Activated naive CD4-positive, alpha-beta T cell treated with anti-CD3 and anti-CD28 coated beads, Interleukin-2, amount 50 U/mL, for 16 hours (primary cell): ENCODE measurements around the gene ANO2.

Experiments used
- DNase-seq: peaks from one replicate; pipeline ENCODE4 v3.0.0-alpha.2; 2020

ANO2 gene

DNA sequence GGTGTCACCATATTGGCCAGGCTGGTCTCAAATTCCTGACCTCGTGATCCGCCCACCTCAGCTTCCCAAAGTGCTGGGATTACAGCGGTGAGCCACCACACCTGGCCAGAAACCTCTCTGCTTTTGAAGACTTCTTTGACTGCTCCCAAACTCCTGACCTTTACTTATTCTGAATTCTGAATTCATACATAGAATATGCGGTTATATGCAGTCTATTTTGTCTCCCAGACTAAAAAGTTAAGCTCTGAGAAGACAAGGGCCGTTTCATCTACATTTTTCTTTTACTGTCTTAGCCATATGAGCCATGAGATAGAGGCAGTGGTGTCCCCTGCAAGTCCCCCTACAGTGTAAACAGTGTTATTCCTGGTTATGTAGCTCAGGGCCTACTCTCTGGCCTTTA, 333.9 kb downstream of the ANO2 start:
- no peak for DNase-seq

DNA sequence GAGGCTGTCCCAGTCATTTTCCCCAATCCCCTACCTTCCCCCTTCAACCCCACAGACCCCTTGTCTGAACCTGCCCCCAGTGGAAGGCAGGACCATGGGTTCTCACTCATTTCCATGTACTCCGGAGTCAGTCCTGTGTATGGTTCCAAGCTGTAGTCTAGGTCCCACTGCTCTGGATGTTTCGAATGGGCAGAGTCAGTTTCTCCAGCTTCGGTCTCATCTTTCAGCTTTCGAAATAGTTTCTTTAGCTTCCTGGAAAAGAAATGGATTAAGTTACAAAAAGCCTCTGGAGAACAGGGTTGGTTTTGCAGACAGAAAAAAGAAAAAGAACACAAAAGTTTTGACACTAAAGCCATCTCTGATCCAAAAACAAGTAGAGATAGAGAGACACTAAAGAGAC, 345.7 kb downstream of the ANO2 start:
- DNase-seq, result no peak

DNA sequence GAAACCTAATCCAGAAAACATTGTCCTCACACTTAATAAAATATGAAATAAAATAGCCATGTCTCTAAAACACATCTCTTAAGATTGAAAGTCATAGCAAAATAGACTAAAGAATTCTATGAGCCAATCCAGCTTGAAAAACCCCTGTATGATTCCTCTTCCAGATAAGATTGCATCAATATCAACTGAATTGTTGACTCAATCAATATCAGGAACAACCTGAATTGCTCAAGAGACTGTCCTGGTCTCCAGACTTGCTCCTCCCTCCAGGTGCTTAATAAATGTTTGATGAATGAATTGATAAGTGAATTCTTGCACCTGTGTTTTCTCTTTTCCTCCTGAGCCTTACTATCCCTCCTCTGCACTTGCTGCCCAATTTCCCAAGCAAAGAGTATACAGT, 351.1 kb downstream of the ANO2 start:
- no peak for DNase-seq

DNA sequence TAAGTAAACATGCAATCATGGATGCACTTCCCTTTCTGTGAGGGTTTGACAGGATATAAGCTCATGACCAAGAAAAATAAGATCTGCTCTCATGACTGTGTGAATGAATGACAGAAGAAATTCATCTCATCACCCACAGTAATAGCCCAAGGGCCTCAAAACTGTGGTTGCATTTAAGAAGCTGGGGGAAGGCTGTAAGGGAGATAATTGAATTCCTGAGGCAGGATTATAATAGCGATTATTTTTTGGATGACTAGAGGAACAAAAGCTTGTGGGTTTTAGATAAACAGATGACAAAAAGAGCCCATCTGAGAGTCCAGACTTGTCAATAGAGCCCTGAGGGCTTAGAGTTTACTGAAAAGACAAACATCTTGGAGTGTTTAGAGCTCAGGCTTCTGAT, 352.0 kb downstream of the ANO2 start:
- no peak for DNase-seq

DNA sequence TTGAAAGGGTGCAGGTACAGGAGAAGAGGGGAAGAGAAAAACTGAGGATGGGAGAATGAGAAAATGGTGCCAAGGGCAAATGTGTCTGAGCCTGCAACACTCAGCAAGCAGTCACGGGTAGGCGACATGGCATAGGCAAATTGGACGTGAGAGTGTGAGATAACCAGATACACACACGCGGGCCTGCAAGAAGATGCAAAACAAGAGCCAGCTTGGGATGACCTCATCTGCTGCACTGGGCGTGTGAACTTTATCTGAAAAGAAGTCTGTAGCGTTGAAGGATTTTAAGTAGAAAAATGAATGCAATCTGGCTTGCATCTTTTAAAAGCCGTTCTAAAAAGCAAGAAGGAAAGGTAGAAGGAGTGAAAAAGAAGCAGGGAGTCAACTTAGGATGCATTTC, 352.7 kb downstream of the ANO2 start:
- DNase-seq, result no peak

DNA sequence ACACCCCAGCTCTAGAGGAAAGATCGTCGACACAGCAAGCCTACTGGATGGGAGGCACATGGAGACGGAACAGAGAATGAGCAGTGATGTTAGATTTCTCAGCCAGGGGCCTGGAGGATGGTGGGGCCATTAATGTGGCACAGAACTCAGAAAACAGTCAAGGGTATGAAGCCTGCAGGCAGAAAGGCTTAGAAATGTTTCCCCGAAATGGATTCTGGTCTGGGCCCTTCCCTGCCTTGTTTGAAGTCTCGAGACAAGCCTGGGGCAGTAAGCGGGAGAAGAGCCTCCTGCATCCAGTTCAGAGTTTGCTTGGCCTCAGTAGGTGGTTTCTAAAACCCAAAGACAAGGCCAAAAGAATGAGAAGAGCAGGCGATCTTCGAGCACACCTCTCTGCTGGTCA, 354.7 kb downstream of the ANO2 start:
- DNase-seq, result no peak

DNA sequence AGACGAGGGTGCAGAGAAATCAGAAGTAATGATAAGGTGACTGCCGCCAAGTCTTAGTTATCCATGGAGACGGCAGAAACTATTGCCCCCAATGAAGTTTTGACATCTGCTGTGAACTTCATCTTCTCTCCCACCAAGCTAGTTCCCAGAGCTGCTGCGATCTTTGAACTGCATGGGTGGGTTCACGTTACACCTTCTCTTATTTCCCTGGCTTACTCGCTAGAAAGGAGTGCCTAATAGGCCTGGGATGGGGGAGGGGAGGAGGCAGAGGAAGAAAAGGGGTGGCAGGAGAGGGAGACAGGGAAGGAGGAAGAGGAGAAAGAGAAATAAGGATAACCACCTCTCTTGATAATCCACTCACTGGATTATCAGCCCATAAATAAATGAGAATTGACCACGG, 356.0 kb downstream of the ANO2 start:
- no peak for DNase-seq

DNA sequence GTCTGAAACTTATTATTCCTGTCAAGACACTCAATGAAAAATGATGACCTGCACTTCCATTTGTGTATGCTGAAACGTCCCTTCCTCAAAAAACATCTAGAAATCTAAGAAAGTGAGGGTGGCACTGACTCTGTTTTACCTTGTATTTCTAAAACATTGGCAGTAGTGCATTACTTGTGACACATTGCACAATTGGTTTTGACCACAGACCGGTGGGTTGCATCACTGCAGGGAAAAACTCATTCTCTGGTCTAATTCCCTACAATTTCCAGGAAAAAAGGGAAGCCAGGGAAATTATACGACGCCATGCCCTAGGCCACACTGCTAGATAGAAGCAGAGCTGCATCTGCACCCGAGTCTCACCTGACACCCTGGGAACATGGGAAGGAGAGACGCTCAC, 356.5 kb downstream of the ANO2 start:
- DNase-seq, result no peak

DNA sequence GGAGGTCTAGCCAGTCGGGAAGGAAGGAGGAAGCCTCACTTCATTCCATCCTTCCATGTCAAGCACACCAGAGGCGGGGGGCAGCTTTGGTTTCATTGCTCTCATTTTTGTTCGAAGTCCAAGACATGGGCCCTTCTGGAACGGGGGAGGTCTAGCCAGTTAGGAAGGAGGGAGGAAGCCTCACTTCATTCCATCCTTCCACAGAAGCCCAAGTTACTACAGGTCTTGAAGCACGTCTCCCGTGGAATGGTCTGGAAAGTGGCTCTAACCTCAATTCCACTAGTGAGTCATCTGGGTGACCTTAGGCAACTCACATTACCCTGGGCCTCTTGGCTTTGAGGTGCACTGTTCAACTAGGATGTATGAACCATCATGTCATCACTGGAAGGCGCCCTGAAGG, 356.9 kb downstream of the ANO2 start:
- no peak for DNase-seq

DNA sequence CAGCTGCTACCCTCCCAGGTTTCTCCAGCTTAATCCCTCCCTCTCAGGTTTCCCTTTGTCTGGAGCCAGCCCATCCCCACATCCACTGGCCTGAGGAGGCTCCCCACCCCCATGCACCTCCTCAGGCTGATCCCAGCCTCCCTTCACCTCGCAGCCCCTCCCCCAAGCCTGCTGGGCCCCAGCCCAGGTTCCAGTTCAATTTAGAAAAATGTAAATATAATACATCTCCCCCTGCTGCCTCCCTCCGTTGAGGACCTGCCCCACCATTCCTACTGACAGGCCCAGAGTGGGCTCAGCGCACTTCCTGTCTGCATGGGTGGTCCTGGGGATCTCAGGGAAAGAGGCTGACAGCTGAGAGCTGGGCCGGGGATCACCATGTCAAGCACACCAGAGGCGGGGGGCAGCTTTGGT, 357.3 kb downstream of the ANO2 start:
- no peak for DNase-seq

DNA sequence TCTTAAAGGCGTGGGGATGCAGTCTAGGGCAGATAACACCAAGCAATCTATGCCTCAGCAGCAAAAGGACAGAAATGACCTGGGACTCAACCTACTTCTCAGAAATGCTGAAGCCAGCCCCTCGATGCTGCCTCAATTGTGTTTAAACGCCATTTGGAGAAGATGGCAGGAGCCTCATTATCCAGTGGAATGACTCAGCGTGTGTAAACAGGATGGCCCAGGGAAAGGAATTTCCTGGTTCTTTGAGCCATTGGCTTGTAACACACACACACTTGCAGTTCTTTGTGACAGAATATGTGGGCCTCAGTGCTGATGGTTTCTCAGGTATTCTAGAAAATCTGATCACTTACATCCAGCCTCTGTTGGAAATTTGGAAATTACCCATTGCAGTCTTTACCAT, 358.9 kb downstream of the ANO2 start:
- no peak for DNase-seq

DNA sequence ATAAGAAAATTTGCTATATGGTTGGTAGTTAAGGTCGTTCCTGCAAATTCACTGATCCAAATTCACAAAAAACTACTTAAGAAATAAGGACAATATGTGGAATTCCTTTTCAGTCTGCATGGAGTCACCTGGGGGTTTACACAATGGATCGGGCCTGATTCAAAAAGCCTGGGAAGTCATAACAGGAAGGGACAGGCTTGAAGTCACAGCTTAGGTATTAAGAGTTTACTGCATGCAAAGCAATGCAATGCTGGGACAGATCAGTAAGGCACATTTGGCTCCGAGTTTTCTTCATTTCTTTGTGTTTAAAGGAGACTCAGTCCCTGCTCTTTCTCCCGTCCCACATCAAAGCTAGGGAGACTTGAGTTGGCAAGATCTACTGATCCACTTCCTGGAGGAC, 359.9 kb downstream of the ANO2 start:
- no peak for DNase-seq

DNA sequence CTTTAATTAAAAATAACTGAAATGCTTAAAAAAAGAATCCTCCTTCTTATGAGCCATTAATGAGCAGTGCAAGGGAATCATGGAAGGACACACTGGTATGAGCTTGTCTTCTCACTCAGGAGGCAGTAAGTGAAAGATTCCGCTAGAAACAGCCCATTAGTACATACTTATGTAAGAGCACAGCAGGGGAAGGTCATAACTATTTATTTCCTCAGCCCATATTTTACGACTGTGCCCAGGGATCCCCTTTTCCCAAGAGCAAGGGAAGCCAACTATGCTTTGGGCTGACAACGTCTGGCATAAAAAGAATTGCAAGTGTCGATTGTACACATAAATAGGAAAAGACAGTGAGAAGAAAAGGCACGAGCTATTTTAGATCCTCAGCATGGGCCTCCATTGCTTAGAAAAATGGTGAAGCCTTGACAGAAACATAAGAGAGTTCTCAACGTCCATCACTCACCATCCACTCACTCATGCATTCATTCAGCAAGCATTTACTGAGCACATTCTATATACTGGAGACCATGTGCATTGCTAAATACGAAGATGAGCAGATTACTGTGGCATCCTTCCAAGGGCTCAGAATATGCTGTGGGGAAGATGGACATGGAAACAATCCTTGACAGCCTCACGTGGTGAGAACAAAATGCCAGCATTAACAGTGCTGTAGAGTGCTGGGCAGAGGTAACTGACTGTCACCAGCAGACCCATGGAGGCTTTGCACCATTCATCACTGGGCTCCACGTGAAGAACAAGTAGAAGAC, 360.5 kb downstream of the ANO2 start:
- no peak for DNase-seq

DNA sequence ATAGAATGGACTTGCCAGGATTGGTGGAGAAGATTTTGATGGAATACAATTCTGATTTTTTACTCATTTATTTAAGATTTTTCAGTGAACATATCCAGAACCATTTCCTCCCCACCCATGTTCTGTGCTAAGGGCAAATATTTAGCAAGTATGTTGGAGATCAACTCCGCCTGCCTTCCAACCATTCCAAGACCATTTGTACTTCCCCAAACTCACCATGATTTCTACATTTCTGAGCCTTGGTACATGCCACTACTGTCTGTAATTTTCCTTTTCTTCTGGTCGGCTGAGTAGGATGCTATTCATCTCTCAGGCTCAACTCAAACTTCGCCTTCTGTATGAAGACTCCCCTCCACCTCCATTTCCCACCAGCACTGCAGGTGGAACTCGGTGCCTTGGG, 362.5 kb downstream of the ANO2 start:
- no peak for DNase-seq

DNA sequence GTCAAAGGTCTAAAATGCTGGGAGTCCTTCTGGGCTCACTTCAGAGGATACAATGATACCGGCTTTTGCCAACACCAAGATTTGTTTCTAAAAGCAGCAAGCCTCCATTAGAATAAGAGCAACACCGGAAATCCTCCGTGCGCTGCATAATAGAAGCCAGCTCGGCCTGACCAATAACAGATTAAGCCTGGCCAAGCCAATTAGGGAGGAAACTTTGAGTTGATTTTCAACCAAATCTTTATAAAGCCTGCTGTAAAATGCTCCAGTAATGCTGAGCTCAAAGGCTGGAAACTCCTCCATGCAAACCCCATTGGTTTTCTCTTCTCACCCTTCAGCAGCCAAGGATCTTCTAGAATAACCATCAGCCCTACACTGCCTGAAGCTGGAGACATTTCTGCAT, 363.0 kb downstream of the ANO2 start:
- no peak for DNase-seq

DNA sequence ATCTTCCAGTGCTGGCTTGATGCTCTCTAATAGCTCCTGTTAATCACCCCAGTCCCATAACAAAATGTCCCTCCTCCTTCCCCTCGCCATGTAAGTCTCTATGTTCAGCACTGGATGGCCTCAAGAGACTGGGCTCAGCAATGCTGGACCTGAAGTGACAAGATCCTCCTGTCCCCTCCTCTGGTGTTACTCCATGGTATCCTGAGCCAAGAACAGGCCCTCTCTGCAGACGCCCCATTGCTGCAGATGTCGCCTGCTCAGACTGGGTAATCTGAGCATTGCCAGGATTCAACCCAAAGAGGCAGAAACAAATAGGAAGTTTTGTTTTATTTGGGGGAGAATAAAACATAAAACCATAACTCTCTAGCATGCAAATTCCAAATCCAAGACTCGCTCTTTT, 363.4 kb downstream of the ANO2 start:
- DNase-seq, result no peak

DNA sequence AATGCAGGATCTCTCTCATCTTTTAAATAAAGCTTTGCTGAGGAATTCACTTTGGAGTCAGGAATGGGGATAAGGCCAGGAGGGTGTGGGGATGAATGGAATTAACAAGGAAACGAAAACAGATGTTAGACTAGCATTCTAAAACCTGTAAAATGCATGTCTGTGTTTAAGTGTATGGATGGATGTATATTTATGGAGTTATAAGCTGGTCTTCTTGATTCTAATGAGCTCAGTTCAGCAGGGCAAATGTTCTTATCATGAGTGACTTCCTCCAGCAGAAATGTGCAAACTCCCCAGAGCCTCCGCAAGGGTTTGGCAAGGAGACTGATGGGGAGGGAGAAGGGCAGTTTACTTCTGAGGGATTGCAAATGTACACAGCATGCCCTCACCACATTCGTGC, 364.0 kb downstream of the ANO2 start:
- DNase-seq, result no peak

DNA sequence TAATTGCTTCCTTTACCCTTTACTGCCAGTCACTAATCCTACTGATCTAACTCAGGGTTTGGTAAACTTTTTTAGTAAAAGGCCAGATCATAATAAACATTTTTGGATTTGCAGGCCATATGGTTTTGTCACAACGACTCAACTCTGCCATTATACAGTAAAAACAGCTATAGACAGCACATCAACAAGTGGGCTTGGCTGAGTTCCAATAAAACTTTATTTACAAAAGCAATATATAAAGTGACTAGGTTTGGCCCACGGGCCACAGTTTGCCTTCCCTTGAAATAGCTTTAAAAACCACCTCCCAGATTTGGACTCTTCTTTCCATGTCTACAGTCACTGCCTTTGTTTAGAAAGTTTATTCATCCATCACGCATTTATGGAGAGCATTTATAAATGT, 366.3 kb downstream of the ANO2 start:
- no peak for DNase-seq

DNA sequence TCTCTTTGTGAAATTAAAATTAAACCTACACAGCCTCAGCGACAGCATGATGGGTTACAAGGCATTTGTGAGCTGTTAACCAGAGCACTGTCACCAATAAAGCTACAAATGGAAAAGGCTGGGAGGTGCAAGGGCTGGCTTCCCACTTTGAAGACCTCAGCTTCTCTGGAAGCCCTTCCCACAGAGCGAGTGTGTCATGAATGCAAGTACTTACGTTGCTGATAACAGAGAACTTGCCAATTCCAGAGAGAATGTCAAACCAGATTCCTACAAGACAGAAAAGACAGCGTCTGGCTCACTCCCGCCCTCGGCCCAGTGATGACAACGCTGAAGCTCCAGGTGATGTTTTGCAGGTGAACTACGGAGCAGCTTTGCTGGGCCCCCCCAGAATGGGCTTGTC, 367.3 kb downstream of the ANO2 start:
- no peak for DNase-seq

DNA sequence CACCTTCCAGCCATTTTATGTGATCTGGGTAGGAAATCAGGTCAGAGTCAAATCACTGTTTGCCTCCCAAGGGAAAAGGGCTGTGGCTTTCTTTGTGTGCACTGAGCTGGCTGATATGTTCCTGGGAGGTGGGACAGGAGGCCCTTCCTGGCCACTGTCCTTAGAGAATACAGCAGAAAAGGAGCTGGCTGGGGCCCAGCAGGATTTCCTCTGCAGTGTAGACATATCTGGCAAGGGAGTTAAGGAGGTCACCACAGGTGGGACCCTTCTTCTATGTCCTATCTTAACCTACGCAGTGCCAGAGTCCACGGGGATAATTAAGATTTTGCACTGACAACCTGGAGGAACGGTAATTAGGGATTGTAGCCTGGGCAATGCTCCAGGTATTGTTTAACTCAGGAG, 367.8 kb downstream of the ANO2 start:
- no peak for DNase-seq

DNA sequence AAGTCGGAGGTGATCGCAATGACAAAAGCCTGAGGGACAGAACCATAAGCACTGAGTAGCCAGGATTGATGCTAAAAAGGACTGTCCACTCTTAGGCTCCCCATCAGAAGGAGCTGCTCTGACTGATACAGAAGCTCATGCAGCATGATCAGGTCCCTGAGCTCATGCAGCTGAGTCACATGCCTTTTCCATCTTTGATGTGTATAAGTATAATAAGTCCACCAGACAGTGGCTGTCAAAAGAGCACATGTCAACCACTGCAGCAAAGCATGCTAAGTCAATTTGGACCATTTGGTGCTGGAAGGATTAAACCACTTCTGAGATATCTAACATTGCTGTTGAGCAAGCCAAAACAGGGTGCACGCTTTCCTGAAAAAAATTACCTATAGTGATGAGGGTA, 369.1 kb downstream of the ANO2 start:
- DNase-seq, result no peak

DNA sequence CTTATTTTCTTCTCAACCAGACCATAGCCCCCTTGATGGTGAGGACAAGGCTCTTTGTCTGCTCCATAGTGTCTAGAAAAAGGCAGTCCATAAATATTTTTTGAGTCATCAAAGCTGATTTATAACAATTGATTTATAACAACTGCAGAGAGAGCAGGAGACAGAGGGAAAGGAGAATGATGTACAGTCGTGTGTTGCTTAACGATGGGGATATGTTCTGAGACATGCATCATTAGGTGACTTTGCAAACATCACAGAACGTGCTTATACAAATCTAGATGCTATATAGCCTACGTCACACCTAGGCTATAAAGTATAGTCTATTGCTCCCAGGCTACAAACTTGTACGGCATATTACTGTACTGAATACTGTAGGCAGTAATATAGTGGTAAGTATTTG, 369.8 kb downstream of the ANO2 start:
- DNase-seq, result no peak

DNA sequence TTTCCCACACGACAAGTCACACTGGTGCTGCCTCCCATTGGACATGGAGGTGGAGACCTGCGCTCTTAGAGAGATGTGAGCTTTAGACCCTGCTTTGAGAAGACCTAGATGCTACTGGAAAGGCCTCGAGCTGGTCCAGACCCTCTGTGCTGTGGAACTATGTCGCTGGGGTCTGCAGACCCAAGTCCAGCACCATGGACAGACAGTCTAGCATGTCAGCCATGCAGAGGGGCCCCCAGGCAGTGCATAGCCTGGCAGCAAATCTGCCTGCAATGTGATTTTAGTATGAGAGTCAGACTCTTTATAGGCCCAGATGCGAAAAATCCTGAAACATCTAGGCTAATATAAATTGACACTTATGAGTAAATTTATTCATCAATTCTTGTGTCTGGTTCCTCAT, 371.7 kb downstream of the ANO2 start:
- no peak for DNase-seq

DNA sequence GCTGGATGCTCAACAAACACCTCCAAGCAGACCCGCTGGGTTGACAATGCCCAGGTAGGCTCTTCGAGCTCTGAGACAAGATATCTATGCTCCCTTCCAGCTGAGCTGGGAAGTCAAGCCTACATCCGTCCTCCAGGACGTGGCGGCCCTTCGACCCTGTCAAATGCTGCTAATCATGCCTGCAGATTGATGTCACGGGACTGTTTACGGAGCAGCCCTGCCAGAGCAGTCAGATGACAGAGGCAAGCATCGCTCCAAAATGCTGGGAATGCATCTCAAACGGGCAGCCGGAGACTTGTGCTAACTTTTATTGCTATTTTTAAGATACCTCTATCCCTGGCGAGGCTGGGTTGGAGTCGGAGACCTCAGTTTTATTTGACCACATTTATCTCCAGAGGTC, 373.9 kb downstream of the ANO2 start:
- no peak for DNase-seq

DNA sequence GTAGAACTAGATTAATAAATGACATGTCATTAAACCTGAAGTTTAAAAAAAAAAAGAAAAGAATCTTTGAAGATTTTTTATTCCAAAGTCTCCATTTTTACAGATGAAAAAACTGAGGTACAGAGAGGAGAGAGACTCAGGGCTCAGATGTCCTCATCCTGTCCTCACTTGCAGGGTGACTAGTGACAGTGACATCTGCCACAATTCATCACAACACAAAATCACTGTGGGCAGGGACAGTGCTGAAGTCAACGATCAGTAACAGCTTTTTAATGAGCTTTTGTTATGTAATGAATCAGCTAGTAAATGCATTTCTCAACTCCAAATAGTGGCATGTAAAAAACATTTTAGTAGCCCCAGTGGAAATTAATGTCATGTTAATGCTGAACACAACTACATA, 374.6 kb downstream of the ANO2 start:
- DNase-seq, result no peak
